IgD-negative memory B cell (primary cell): ENCODE results near the gene ZNF488. TPM values are rescaled to one million over a fixed set of nuclear protein-coding genes. Genes with fewer than 3 reads are reported as not detected.
"Not testable (repeated sequence)": the region's sequence is repeated elsewhere in the genome, so short reads cannot be mapped to it uniquely, and the experiment has no call there.

Source experiments
- H3K27ac Mint-ChIP-seq, 3 donors: one replicate each; pipeline ENCODE4 v1.8.0; 2020 to 2022; ENCODE audit warnings: mild to moderate bottlenecking in 3 of 3, mixed read lengths in 3 of 3, moderate library complexity in 1 of 3
- H3K27me3 Mint-ChIP-seq: one replicate; pipeline ENCODE4 v1.8.0; 2021; ENCODE audit warnings: mixed read lengths
- H3K36me3 Mint-ChIP-seq: one replicate; pipeline ENCODE4 v1.8.0; 2020; ENCODE audit warnings: mild to moderate bottlenecking, mixed read lengths
- H3K4me1 Mint-ChIP-seq, 3 donors: one replicate each; pipeline ENCODE4 v1.8.0; 2020 to 2022; ENCODE audit warnings: mixed read lengths in 3 of 3, mild to moderate bottlenecking in 1 of 3
- H3K4me3 Mint-ChIP-seq, 4 donors: one replicate each; pipeline ENCODE4 v1.8.0; 2020 to 2022; ENCODE audit warnings: mild to moderate bottlenecking in 4 of 4, mixed read lengths in 4 of 4, moderate library complexity in 3 of 4
- H3K9me3 Mint-ChIP-seq, 3 donors: one replicate each; pipeline ENCODE4 v1.8.0; 2020 to 2021; ENCODE audit warnings: mixed read lengths in 3 of 3, mild to moderate bottlenecking in 1 of 3
- polyA plus RNA-seq: library from polyadenylated mRNA; unstranded; fragments of 300-500 nt; fragmentation: Illumina TruSeq; gene quantifications from one replicate; pipeline ENCODE4 v1.2.3, GENCODE V29; 2021

ZNF488 gene
- not detected for polyA plus RNA-seq

DNA sequence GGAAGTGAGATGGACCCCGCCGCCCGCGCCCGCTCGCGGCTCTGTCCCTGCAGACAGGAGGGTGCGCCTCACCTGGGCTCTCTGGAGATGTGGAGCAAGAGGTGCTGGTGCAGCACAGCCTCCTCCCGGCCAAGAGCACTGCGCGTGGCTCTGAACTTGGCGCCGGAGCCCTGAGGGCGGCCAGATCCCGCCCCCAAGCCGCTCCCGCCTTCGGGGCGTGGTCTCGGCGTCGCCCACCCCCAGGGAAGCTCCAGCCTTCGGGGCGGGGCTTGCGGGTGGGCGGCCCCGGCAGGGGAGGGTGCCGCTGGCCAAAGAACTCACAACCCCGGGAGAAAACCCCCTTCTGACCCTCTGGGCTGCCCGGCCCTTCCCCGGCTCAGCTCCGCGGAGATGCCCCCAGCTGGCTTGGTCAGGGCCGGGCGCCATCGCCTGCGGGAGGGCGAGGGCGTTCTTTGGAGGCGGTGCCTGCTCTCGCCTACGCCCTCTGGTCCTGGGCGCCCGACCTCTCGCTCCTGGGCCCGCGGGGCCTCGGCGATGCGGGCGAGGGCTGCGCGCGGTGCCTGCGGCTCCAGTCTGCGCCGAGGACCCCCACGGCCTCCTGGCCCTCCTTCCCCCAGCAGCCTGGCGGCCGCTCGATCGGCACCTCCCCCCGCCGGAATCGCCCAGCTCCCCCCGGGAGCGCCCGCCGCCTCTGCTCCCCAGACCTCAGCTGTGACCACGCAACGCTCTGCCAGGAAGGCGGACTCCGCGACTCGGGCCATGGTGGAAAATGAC is at the start of gene ZNF488:
Gene ZNF488, minus strand, starts transcription at position 146 of the 774 bp plus-strand sequence. CDS start 15,464 bp downstream, outside the sequence.
- Mint-ChIP-seq H3K27ac (peak within 1 kb of the TSS in 1 of 3 donors; percentile 1), H3K4me3 (peak within 1 kb of the TSS; percentile 88 to 97 (median 92)), H3K9me3 (peaks cover 5 to 12% (median 8%) of the 10 kb centered on the region in 3 donors), H3K36me3 (peaks cover 1% of the 10 kb centered on the region), H3K4me1 (peaks cover 4 to 6% (median 5%) of the 10 kb centered on the region in 3 donors), H3K27me3 (peaks cover 38% of the 10 kb centered on the region)

- no peaks in the 10 kb centered on the region for H3K36me3 Mint-ChIP-seq
- H3K9me3 Mint-ChIP-seq, result peaks cover 4 to 5% (median 5%) of the 10 kb centered on the region in 3 donors
- H3K27ac Mint-ChIP-seq, result no peak overlapping the region
- H3K4me1 Mint-ChIP-seq, result no peaks in the 10 kb centered on the region
- peaks cover 6% of the 10 kb centered on the region for H3K27me3 Mint-ChIP-seq
- H3K4me3 Mint-ChIP-seq, result no peak overlapping the region
These were observed 41.8 kb upstream of the ZNF488 start for GRCh38 chr10:47425813-47426419.

DNA sequence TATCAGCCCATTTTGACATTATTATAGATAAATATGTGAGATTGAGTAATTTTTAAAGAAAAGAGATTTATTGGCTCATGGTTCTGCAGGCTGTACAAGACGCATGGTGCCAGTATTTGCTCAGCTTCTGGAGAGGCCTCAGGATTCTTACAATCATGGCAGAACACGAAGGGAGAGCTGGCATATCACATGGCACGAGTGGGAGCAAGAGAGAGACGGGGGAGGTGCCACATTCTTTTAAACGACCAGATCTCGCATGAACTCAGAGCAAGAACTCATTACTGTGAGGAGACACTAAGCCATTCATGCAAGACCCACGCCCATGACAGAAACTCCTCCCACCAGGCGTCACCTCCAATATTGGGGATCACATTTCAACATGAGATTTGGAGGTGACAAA is 40.1 kb upstream of the ZNF488 start:
- no peak overlapping the region for H3K4me3 Mint-ChIP-seq
- H3K9me3 Mint-ChIP-seq, result peaks cover 4 to 5% (median 5%) of the 10 kb centered on the region in 3 donors
- H3K36me3 Mint-ChIP-seq, result no peaks in the 10 kb centered on the region
- H3K27ac Mint-ChIP-seq, result no peak overlapping the region
- peaks cover 3% of the 10 kb centered on the region for H3K27me3 Mint-ChIP-seq
- H3K4me1 Mint-ChIP-seq, result no peaks in the 10 kb centered on the region

GRCh38 chr10:47423476-47423875 is 39.4 kb upstream of the ZNF488 start:
- Mint-ChIP-seq H3K27ac (no peak overlapping the region), H3K4me3 (no peak overlapping the region), H3K27me3 (peaks cover 2% of the 10 kb centered on the region), H3K4me1 (no peaks in the 10 kb centered on the region), H3K36me3 (no peaks in the 10 kb centered on the region), H3K9me3 (peaks cover 3 to 4% (median 4%) of the 10 kb centered on the region in 3 donors)

GRCh38 chr10:47421057-47421952 is 37.2 kb upstream of the ZNF488 start:
- Mint-ChIP-seq H3K27ac (no peak overlapping the region), H3K36me3 (no peaks in the 10 kb centered on the region), H3K4me1 (no peaks in the 10 kb centered on the region), H3K9me3 (peaks cover 0 to 2% (median 0%) of the 10 kb centered on the region in 3 donors), H3K27me3 (peaks cover 2% of the 10 kb centered on the region), H3K4me3 (no peak overlapping the region)

DNA sequence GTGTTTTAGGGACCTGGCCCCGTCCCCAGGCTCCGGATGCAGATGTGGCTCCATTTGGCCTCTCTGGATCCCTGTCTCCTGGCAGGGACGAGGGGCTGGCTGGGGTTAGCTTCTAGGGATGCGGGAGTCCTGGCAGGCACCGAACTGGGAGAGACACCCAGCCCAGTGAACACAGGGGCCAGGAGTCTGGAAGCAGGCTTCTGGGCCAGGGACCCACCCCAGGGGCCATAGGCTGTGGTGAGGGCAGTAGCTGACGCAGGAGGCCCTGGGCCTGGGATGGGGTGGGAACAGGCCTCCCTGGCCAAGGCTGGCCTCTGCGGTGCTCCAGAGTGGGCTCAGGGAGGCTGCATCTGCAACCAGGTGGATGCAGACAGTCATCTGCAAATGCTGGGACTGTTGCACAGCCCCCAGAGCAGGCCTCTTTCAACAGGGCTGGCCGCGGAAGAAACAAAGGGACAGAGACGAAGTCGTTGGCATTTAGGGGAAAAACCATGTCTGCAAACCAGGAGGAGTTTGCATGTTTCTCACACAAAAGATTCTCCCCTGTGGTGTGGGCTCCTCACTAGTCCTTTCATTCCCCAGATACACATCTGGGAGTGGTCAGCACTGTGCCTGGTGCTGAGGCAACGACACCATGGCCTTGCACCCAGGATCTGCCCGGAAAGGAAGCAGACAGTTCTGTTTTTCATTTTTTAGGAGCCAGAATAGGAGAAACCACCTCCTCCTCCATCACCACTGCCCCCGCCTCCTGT is 36.4 kb upstream of the ZNF488 start:
- H3K36me3 Mint-ChIP-seq, result no peaks in the 10 kb centered on the region
- peaks cover 2% of the 10 kb centered on the region for H3K27me3 Mint-ChIP-seq
- H3K9me3 Mint-ChIP-seq, result peaks cover 0 to 2% (median 0%) of the 10 kb centered on the region in 3 donors
- H3K27ac Mint-ChIP-seq, result no peak overlapping the region
- no peaks in the 10 kb centered on the region for H3K4me1 Mint-ChIP-seq
- no peak overlapping the region for H3K4me3 Mint-ChIP-seq

- no peaks in the 10 kb centered on the region for H3K4me1 Mint-ChIP-seq
- peaks cover 2% of the 10 kb centered on the region for H3K27me3 Mint-ChIP-seq
- no peak overlapping the region for H3K4me3 Mint-ChIP-seq
- no peaks in the 10 kb centered on the region for H3K36me3 Mint-ChIP-seq
- peak overlapping the region in 1 of 3 donors; percentile 18 for H3K27ac Mint-ChIP-seq
- H3K9me3 Mint-ChIP-seq, result peaks cover 0 to 2% (median 0%) of the 10 kb centered on the region in 3 donors
These were observed 35.3 kb upstream of the ZNF488 start for GRCh38 chr10:47419421-47419820.

DNA sequence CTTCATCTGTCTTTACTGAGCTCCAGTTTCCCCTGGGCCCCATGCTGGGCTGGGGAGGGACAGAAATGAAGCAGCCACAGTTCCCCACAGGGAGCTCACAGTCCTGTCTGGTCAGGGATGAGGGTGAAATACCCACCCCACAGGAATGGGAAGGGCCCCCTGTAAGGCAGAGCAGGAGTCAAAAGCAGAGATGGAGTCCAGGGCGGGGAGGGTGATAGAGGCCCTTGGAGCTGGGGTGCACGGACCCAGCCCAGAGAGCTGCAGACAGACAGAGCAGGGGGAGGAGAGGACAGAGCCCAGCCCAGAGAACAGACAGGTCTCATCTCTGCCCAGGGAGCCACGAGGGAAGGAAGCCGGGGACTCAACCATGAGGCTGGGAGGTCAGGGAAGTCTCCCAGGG is 34.9 kb upstream of the ZNF488 start:
- no peak overlapping the region for H3K4me3 Mint-ChIP-seq
- peaks cover 2% of the 10 kb centered on the region for H3K27me3 Mint-ChIP-seq
- H3K4me1 Mint-ChIP-seq, result no peaks in the 10 kb centered on the region
- no peaks in the 10 kb centered on the region for H3K36me3 Mint-ChIP-seq
- H3K27ac Mint-ChIP-seq, result no peak overlapping the region
- no peaks in the 10 kb centered on the region for H3K9me3 Mint-ChIP-seq

- Mint-ChIP-seq H3K27me3 (peaks cover 2% of the 10 kb centered on the region), H3K27ac (no peak overlapping the region), H3K4me1 (no peaks in the 10 kb centered on the region), H3K4me3 (no peak overlapping the region), H3K36me3 (no peaks in the 10 kb centered on the region), H3K9me3 (no peaks in the 10 kb centered on the region)
These were observed 34.2 kb upstream of the ZNF488 start for GRCh38 chr10:47418321-47418720.

DNA sequence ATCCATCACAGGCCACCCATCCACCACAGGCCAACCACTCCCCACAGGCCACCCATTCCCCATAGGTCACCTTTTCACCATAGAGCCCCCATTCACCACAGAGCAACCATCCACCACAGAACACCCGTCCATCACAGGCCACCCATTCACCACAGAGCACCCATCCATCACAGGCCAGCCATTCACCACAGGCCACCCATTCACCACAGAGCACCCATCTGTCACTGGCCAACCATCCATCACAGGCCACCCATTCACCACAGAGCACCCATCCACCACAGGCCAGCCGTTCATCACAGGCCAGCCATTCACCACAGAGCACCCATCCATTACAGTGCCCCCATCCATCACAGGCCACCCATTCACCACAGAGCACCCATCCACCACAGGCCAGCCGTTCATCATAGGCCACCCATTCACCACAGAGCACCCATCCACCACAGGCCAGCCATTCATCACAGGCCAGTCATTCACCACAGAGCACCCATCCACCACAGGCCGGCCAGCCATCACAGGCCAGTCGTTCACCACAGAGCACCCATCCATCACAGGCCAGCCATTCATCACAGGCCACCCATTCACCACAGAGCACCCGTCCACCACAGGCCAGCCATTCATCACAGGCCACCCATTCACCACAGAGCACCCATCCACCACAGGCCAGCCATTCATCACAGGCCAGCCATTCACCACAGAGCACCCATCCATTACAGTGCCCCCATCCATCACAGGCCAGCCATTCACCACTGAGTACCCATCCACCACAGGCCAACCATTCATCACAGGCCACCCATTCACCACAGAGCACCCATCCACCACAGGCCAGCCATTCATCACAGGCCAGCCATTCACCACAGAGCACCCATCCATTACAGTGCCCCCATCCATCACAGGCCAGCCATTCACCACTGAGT is 32.5 kb upstream of the ZNF488 start:
- H3K4me1 Mint-ChIP-seq, H3K36me3 Mint-ChIP-seq, H3K9me3 Mint-ChIP-seq: not testable (repeated sequence)

GRCh38 chr10:47415520-47416304 is 31.6 kb upstream of the ZNF488 start:
- H3K4me1 Mint-ChIP-seq, result no peaks in the 10 kb centered on the region
- H3K4me3 Mint-ChIP-seq, result no peak overlapping the region
- H3K9me3 Mint-ChIP-seq, result no peaks in the 10 kb centered on the region
- no peaks in the 10 kb centered on the region for H3K36me3 Mint-ChIP-seq
- peaks cover 2% of the 10 kb centered on the region for H3K27me3 Mint-ChIP-seq
- no peak overlapping the region for H3K27ac Mint-ChIP-seq

More for the DNA sequence above, 32.5 kb upstream of the ZNF488 start:
- not testable (repeated sequence) for H3K27ac Mint-ChIP-seq, H3K27me3 Mint-ChIP-seq, H3K4me3 Mint-ChIP-seq

GRCh38 chr10:47414752-47415519 is 30.8 kb upstream of the ZNF488 start:
- H3K27ac Mint-ChIP-seq, result no peak overlapping the region
- no peak overlapping the region for H3K4me3 Mint-ChIP-seq
- no peaks in the 10 kb centered on the region for H3K36me3 Mint-ChIP-seq
- H3K27me3 Mint-ChIP-seq, result peaks cover 2% of the 10 kb centered on the region
- peaks cover 0 to 2% (median 0%) of the 10 kb centered on the region in 3 donors for H3K4me1 Mint-ChIP-seq
- no peaks in the 10 kb centered on the region for H3K9me3 Mint-ChIP-seq
